Measurements from ENCODE around the gene ADAM33. TPM values are rescaled to one million over a fixed set of nuclear protein-coding genes. Genes with fewer than 3 reads are reported as not detected.

ADAM33 gene
- total RNA-seq, 1 donor from 2014 or later = 7.0 TPM

- Mint-ChIP-seq H3K4me3 (no peak overlapping the region), H3K27ac (no peak overlapping the region), H3K36me3 (no peaks in the 10 kb centered on the region), H3K9me3 (no peaks in the 10 kb centered on the region), H3K27me3 (ENCODE audit: insufficient read depth, low read depth) (peaks cover 19% of the 10 kb centered on the region), H3K4me1 (peaks cover 5% of the 10 kb centered on the region)
- Histone ChIP-seq H3K4me2 (no peak overlapping the region), H3K79me2 (ENCODE audit: low read depth) (no peaks in the 10 kb centered on the region), H3K9me3 (ENCODE audit: low read depth) (no peaks in the 10 kb centered on the region), H3K27ac (no peak overlapping the region), H3K36me3 (no peaks in the 10 kb centered on the region), H3K9ac (no peak overlapping the region), H2AFZ (replicated peaks) (no peak overlapping the region), H3F3A (ENCODE audit: low read depth) (no peaks in the 10 kb centered on the region), H3K27me3 (peaks cover under 1% of the 10 kb centered on the region), H4K20me1 (ENCODE audit: low read depth) (no peaks in the 10 kb centered on the region), H3K4me3 (no peak overlapping the region), H3K4me1 (no peaks in the 10 kb centered on the region)
- no peak for TF ChIP-seq EZH2 (IDR thresholded peaks at IDR 0.05)
- no peak for DNase-seq (ENCODE audit: low spot score)
Observed at GRCh38 chr20:3689978-3690377, 8.2 kb upstream of the ADAM33 start.

- peaks cover 8% of the 10 kb centered on the region for H3K4me1 Mint-ChIP-seq
- no peak overlapping the region for H3K27ac ChIP-seq
- no peaks in the 10 kb centered on the region for H3K9me3 ChIP-seq (ENCODE audit: low read depth)
- no peaks in the 10 kb centered on the region for H3F3A ChIP-seq (ENCODE audit: low read depth)
- no peaks in the 10 kb centered on the region for H3K4me1 ChIP-seq
- DNase-seq (ENCODE audit: low spot score) = peak; percentile 48
- H3K4me3 ChIP-seq = no peak overlapping the region
- H3K4me2 ChIP-seq = no peak overlapping the region
- no peaks in the 10 kb centered on the region for H4K20me1 ChIP-seq (ENCODE audit: low read depth)
- no peaks in the 10 kb centered on the region for H3K36me3 ChIP-seq
- no peaks in the 10 kb centered on the region for H3K36me3 Mint-ChIP-seq
- no peaks in the 10 kb centered on the region for H3K79me2 ChIP-seq (ENCODE audit: low read depth)
- no peak overlapping the region for H3K9ac ChIP-seq
- peak overlapping the region; percentile 52 for H3K4me3 Mint-ChIP-seq
- no peak overlapping the region for H3K27ac Mint-ChIP-seq
- peak overlapping the region; percentile 74 for H2AFZ ChIP-seq (replicated peaks)
- H3K27me3 ChIP-seq = peaks cover 19% of the 10 kb centered on the region
- H3K9me3 Mint-ChIP-seq = no peaks in the 10 kb centered on the region
- TF ChIP-seq EZH2 (IDR thresholded peaks at IDR 0.05) (no peak), EZH2phosphoT487 (IDR thresholded peaks at IDR 0.05) (no peak), CTCF (IDR thresholded peaks at IDR 0.05) (no peak)
- H3K27me3 Mint-ChIP-seq (ENCODE audit: insufficient read depth, low read depth) = peaks cover 24% of the 10 kb centered on the region
Observed at GRCh38 chr20:3687655-3688054, 5.8 kb upstream of the ADAM33 start.

GRCh38 chr20:3686867-3687321 is 5.1 kb upstream of the ADAM33 start:
- no peak overlapping the region for H3K9ac ChIP-seq
- H3K79me2 ChIP-seq (ENCODE audit: low read depth) = no peaks in the 10 kb centered on the region
- H3K9me3 Mint-ChIP-seq = no peaks in the 10 kb centered on the region
- H4K20me1 ChIP-seq (ENCODE audit: low read depth) = no peaks in the 10 kb centered on the region
- TF ChIP-seq CTCF (IDR thresholded peaks at IDR 0.05) = no peak
- no peak overlapping the region for H3K4me3 ChIP-seq
- H3K27me3 Mint-ChIP-seq (ENCODE audit: insufficient read depth, low read depth) = peaks cover 24% of the 10 kb centered on the region
- H3K4me2 ChIP-seq = no peak overlapping the region
- no peak for DNase-seq (ENCODE audit: low spot score)
- no peaks in the 10 kb centered on the region for H3K36me3 ChIP-seq
- H3K4me1 Mint-ChIP-seq = peaks cover 8% of the 10 kb centered on the region
- no peaks in the 10 kb centered on the region for H3K9me3 ChIP-seq (ENCODE audit: low read depth)
- peaks cover 27% of the 10 kb centered on the region for H3K27me3 ChIP-seq
- H3K4me3 Mint-ChIP-seq = no peak overlapping the region
- peak overlapping the region; percentile 54 for H3K27ac Mint-ChIP-seq
- H2AFZ ChIP-seq (replicated peaks) = no peak overlapping the region
- no peak overlapping the region for H3K27ac ChIP-seq
- H3F3A ChIP-seq (ENCODE audit: low read depth) = peaks cover 7% of the 10 kb centered on the region
- H3K36me3 Mint-ChIP-seq = no peaks in the 10 kb centered on the region
- H3K4me1 ChIP-seq = peaks cover 3% of the 10 kb centered on the region

GRCh38 chr20:3686421-3686820 is 4.6 kb upstream of the ADAM33 start:
- Histone ChIP-seq H3K9me3 (ENCODE audit: low read depth) (no peaks in the 10 kb centered on the region), H3K79me2 (ENCODE audit: low read depth) (no peaks in the 10 kb centered on the region), H3K4me2 (no peak overlapping the region), H3K4me1 (peaks cover 8% of the 10 kb centered on the region), H3K4me3 (no peak overlapping the region), H2AFZ (replicated peaks) (no peak overlapping the region), H3K27me3 (peaks cover 31% of the 10 kb centered on the region), H3K9ac (no peak overlapping the region), H3K27ac (no peak overlapping the region), H4K20me1 (ENCODE audit: low read depth) (no peaks in the 10 kb centered on the region), H3F3A (ENCODE audit: low read depth) (peaks cover 8% of the 10 kb centered on the region), H3K36me3 (no peaks in the 10 kb centered on the region)
- no peaks in the 10 kb centered on the region for H3K9me3 Mint-ChIP-seq
- H3K4me3 Mint-ChIP-seq = no peak overlapping the region
- no peak overlapping the region for H3K27ac Mint-ChIP-seq
- DNase-seq (ENCODE audit: low spot score) = no peak
- peaks cover 24% of the 10 kb centered on the region for H3K27me3 Mint-ChIP-seq (ENCODE audit: insufficient read depth, low read depth)
- peaks cover 8% of the 10 kb centered on the region for H3K4me1 Mint-ChIP-seq
- TF ChIP-seq EZH2 (IDR thresholded peaks at IDR 0.05) (no peak), CTCF (IDR thresholded peaks at IDR 0.05) (no peak), EZH2phosphoT487 (IDR thresholded peaks at IDR 0.05) (no peak)
- no peaks in the 10 kb centered on the region for H3K36me3 Mint-ChIP-seq
